Measurements from ENCODE around the gene AFF2. TPM values are rescaled to one million over a fixed set of nuclear protein-coding genes. Genes with fewer than 3 reads are reported as not detected.

Gene AFF2
- total RNA-seq, 1 experiment from 2014 or later, result 0.16 TPM

- Mint-ChIP-seq H3K27me3 (ENCODE audit: insufficient read depth, unreplicated experiment) (peaks cover 4% of the 10 kb centered on the region), H3K9me3 (ENCODE audit: unreplicated experiment) (no peaks in the 10 kb centered on the region), H3K36me3 (ENCODE audit: insufficient read depth, unreplicated experiment) (no peaks in the 10 kb centered on the region), H3K4me1 (ENCODE audit: low read depth, unreplicated experiment) (no peaks in the 10 kb centered on the region), H3K27ac (ENCODE audit: unreplicated experiment) (no peak overlapping the region), H3K4me3 (ENCODE audit: unreplicated experiment) (no peak overlapping the region)
- no peak for TF ChIP-seq CTCF (IDR thresholded peaks at IDR 0.05; ENCODE audit: insufficient read depth in 1 of 2, low read depth in 1 of 2, low read length in 1 of 2, severe bottlenecking in 1 of 2, unreplicated experiment in 1 of 2)
- BruUV-seq (replicated peaks), result no TSS peak
- no peaks in the 10 kb centered on the region for H3K36me3 ChIP-seq (ENCODE audit: control insufficient read depth, insufficient read depth, low read length)
- DNase-seq, result no peak
- H3K27me3 ChIP-seq (replicated peaks; ENCODE audit: control insufficient read depth, insufficient read depth, low read length), result no peaks in the 10 kb centered on the region
- POLR2A ChIA-PET, result no interaction called here
- CTCF ChIA-PET, result no interaction called here
- intact Hi-C loops (cut with micrococcal nuclease; ENCODE audit: unreplicated experiment), result no loop called here
- H3K4me3 ChIP-seq (ENCODE audit: low read depth, low read length), result no peak overlapping the region
- no peaks in the 10 kb centered on the region for H3K9me3 ChIP-seq
- no peaks in the 10 kb centered on the region for H3K4me1 ChIP-seq
Measured at GRCh38 chrX:149013081-149013480, 512.7 kb downstream of the AFF2 start.

GRCh38 chrX:149021159-149021558 is 520.7 kb downstream of the AFF2 start:
- DNase-seq, result no peak
- no peaks in the 10 kb centered on the region for H3K4me1 Mint-ChIP-seq (ENCODE audit: low read depth, unreplicated experiment)
- H3K9me3 Mint-ChIP-seq (ENCODE audit: unreplicated experiment), result no peaks in the 10 kb centered on the region
- no peak for TF ChIP-seq CTCF (IDR thresholded peaks at IDR 0.05; ENCODE audit: insufficient read depth in 1 of 2, low read depth in 1 of 2, low read length in 1 of 2, severe bottlenecking in 1 of 2, unreplicated experiment in 1 of 2)
- H3K36me3 Mint-ChIP-seq (ENCODE audit: insufficient read depth, unreplicated experiment), result no peaks in the 10 kb centered on the region
- CTCF ChIA-PET, result no interaction called here
- no peaks in the 10 kb centered on the region for H3K27me3 ChIP-seq (replicated peaks; ENCODE audit: control insufficient read depth, insufficient read depth, low read length)
- intact Hi-C loops (cut with micrococcal nuclease; ENCODE audit: unreplicated experiment), result no loop called here
- H3K36me3 ChIP-seq (ENCODE audit: control insufficient read depth, insufficient read depth, low read length), result no peaks in the 10 kb centered on the region
- BruUV-seq (replicated peaks), result no TSS peak
- H3K4me1 ChIP-seq, result no peaks in the 10 kb centered on the region
- H3K4me3 ChIP-seq (ENCODE audit: low read depth, low read length), result no peak overlapping the region
- POLR2A ChIA-PET, result no interaction called here
- no peaks in the 10 kb centered on the region for H3K27me3 Mint-ChIP-seq (ENCODE audit: insufficient read depth, unreplicated experiment)
- no peaks in the 10 kb centered on the region for H3K9me3 ChIP-seq
- H3K4me3 Mint-ChIP-seq (ENCODE audit: unreplicated experiment), result no peak overlapping the region
- no peak overlapping the region for H3K27ac Mint-ChIP-seq (ENCODE audit: unreplicated experiment)

- CTCF ChIA-PET, result no interaction called here
- intact Hi-C loops (cut with micrococcal nuclease; ENCODE audit: unreplicated experiment), result no loop called here
- Histone ChIP-seq H3K36me3 (ENCODE audit: control insufficient read depth, insufficient read depth, low read length) (no peaks in the 10 kb centered on the region), H3K27me3 (replicated peaks; ENCODE audit: control insufficient read depth, insufficient read depth, low read length) (no peaks in the 10 kb centered on the region), H3K9me3 (no peaks in the 10 kb centered on the region), H3K4me3 (ENCODE audit: low read depth, low read length) (no peak overlapping the region), H3K4me1 (no peaks in the 10 kb centered on the region)
- Mint-ChIP-seq H3K36me3 (ENCODE audit: insufficient read depth, unreplicated experiment) (no peaks in the 10 kb centered on the region), H3K4me1 (ENCODE audit: low read depth, unreplicated experiment) (no peaks in the 10 kb centered on the region), H3K4me3 (ENCODE audit: unreplicated experiment) (no peak overlapping the region), H3K27ac (ENCODE audit: unreplicated experiment) (no peak overlapping the region), H3K27me3 (ENCODE audit: insufficient read depth, unreplicated experiment) (no peaks in the 10 kb centered on the region), H3K9me3 (ENCODE audit: unreplicated experiment) (no peaks in the 10 kb centered on the region)
- no peak for TF ChIP-seq CTCF (IDR thresholded peaks at IDR 0.05; ENCODE audit: insufficient read depth in 1 of 2, low read depth in 1 of 2, low read length in 1 of 2, severe bottlenecking in 1 of 2, unreplicated experiment in 1 of 2)
- no peak for DNase-seq
- no TSS peak for BruUV-seq (replicated peaks)
- POLR2A ChIA-PET, result no interaction called here
Measured at GRCh38 chrX:149022485-149022884, 522.1 kb downstream of the AFF2 start.
